ENCODE measurements around the gene IKZF3.
"Not testable (repeated sequence)": the region's sequence is repeated elsewhere in the genome, so short reads cannot be mapped to it uniquely, and the experiment has no call there.

Gene IKZF3

GRCh38 chr17:39855911-39856649, 8.0 kb downstream of the IKZF3 start:
- DNase-seq: not testable (repeated sequence)

GRCh38 chr17:39854909-39855308, 9.2 kb downstream of the IKZF3 start:
- DNase-seq: no peak

GRCh38 chr17:39852239-39852638, 11.9 kb downstream of the IKZF3 start:
- DNase-seq: no peak

GRCh38 chr17:39850186-39850585, 13.9 kb downstream of the IKZF3 start:
- DNase-seq: not testable (repeated sequence)

GRCh38 chr17:39848600-39848999, 15.5 kb downstream of the IKZF3 start:
- DNase-seq: no peak

- DNase-seq: no peak
Measured at GRCh38 chr17:39846205-39846604, 17.9 kb downstream of the IKZF3 start.

GRCh38 chr17:39845052-39845846, 18.9 kb downstream of the IKZF3 start:
- no peak for DNase-seq

GRCh38 chr17:39841134-39841683, 22.9 kb downstream of the IKZF3 start:
- no peak for DNase-seq

GRCh38 chr17:39838784-39839183, 25.3 kb downstream of the IKZF3 start:
- DNase-seq: no peak

- no peak for DNase-seq
Measured at GRCh38 chr17:39838057-39838456, 26.1 kb downstream of the IKZF3 start.

GRCh38 chr17:39836117-39836516, 28.0 kb downstream of the IKZF3 start:
- no peak for DNase-seq

- DNase-seq: no peak
Measured at GRCh38 chr17:39835038-39835786, 28.9 kb downstream of the IKZF3 start.

- no peak for DNase-seq
Measured at GRCh38 chr17:39834017-39834416, 30.1 kb downstream of the IKZF3 start.

- no peak for DNase-seq
Measured at GRCh38 chr17:39831588-39831987, 32.5 kb downstream of the IKZF3 start.

- no peak for DNase-seq
Measured at GRCh38 chr17:39828443-39828842, 35.7 kb downstream of the IKZF3 start.

- DNase-seq: no peak
Measured at GRCh38 chr17:39826334-39826733, 37.8 kb downstream of the IKZF3 start.

- DNase-seq: no peak
Measured at GRCh38 chr17:39823407-39824054, 40.6 kb downstream of the IKZF3 start.

GRCh38 chr17:39822051-39822451, 42.1 kb downstream of the IKZF3 start:
- no peak for DNase-seq

- DNase-seq: no peak
Measured at GRCh38 chr17:39820987-39821386, 43.1 kb downstream of the IKZF3 start.

- DNase-seq: no peak
Measured at GRCh38 chr17:39820541-39820940, 43.6 kb downstream of the IKZF3 start.

- DNase-seq: no peak
Measured at GRCh38 chr17:39818358-39819000, 45.6 kb downstream of the IKZF3 start.

GRCh38 chr17:39816272-39816671, 47.8 kb downstream of the IKZF3 start:
- DNase-seq: no peak
